ENCODE results near the gene SYS1.

Gene SYS1

DNA sequence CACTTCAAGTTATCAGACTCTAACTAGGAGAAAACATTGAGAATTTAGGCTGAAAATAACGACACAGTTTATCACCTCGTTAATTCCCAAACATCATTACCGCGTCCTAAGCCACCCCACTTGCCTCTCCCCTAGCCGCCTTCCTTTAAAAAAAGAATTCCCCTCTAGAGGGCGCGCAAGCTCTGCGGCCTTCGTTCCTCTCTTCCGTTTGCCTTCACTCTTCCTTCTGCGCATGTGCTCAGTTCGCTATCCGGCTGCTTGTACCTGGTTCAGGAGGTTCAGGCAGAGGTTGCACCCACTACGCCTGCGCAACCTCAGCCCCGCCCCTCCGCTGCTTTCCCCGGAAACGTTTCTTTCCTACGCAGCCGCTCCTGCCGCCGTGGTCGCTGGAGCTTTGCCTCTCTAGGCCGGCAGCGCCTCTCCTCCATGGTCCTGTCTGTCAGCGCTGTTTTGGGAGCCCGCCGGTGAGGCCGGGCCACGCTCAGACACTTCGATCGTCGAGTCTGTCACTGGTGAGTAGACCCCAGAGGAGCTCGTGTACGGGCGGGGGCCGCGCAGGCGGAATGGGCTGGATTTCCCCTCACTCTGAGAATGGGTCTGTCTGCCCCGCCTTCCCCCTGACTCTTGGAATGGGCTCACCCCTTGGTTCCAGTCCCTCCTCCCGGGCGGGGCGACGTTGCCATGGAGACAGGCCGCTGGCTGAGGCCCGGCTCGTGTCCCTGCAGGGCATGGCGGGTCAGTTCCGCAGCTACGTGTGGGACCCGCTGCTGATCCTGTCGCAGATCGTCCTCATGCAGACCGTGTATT, at the start of gene SYS1:
TSS of gene SYS1 (plus strand) at position 353 of the 807 bp plus-strand sequence. CDS start at position 729, 376 bp downstream.
- DNase-seq (ENCODE audit: low read depth): peak; percentile 99

DNA sequence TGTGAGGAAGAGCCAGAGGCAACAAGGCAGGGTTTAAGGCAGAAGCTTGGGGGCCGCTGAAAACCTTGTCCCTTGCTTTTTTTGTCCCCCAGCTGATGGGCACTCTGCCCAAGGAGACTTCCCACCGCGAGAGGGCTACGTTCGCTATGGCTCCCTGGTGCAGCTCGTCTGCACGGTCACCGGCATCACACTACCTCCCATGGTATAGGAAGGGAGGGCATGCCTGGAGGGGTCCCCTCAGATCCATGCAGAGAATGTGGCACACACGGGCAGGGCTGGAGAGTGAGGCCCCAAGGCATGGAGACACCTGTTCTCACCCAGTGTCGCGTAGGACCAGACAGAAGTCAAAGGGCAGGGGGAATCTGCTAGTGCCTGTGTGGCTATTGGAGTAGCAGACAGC, 49.0 kb upstream of the SYS1 start:
- no peak for DNase-seq (ENCODE audit: low read depth)

DNA sequence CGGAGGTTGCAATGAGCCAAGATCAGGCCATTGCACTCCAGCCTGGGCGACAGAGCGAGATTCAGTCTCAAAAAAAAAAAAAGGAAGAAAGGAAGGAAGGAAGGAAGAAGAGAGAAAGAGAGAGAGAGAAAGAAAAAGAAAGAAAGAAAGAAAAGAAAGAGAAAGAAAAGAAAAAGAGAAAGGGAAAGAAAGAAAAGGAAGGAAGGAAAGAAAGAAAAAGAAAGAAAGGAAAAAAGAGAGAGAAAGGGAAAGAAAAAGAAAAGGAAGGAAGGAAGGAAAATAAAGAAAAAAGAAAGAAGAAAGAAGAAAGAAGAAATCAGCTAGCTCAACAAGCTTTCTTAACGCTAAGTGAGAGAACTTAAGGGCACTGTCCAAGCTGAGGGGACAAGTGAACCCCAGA, 47.3 kb upstream of the SYS1 start:
- no peak for DNase-seq (ENCODE audit: low read depth)

DNA sequence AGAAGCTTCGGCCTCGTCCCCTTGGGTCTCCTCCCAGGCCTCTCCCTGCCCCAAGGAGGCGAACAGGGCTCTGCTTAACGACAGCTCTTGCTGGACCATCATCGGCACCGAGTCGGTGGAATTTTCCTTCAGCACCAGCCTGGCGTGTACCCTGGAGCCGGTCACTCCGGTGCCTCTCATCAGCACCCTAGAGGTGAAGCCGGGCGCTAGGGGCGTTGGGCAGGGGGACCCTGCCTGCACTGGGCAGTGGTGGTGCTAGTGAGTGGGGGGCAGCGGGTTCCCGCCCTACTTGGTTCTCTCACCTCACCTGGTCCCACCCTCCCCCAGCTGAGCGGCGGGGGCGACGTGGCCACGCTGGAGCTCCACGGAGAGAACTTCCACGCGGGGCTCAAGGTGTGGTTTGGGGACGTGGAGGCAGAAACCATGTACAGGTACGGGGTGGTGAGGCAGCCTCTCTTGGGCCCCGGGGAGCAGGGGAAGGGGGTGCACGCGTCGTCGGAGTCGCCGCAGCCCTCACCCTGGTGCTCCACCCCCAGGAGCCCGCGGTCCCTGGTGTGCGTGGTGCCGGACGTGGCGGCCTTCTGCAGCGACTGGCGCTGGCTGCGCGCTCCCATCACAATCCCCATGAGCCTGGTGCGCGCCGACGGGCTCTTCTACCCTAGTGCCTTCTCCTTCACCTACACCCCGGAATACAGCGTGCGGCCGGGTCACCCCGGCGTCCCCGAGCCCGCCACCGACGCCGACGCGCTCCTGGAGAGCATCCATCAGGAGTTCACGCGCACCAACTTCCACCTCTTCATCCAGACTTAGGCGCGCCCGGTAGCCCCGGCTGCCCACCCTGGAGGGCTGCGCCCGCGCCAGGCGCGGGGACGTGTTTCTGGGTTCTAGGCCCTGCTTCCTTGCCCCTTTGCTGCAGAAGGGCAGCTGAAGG, 46.5 kb upstream of the SYS1 start:
- DNase-seq (ENCODE audit: low read depth): no peak

DNA sequence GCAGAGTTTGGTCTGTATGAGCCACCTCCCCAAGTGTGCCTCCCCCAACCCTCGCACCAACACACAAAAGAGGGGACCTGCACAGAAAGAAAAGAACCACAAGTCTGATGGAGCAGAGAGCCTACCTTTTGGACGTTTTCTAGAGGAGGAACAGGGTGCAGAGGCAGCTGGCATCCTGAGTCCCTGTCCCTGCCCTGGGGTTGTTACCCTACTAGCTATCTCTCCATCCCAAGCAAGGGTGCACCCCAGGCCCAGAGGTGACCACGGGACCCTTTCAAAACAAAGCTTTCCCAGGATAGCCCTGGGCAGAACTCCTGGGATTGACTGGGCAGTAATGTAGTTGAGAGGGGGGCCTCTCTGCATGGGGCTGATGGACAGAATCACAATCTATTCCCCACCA, 45.1 kb upstream of the SYS1 start:
- DNase-seq (ENCODE audit: low read depth): no peak

DNA sequence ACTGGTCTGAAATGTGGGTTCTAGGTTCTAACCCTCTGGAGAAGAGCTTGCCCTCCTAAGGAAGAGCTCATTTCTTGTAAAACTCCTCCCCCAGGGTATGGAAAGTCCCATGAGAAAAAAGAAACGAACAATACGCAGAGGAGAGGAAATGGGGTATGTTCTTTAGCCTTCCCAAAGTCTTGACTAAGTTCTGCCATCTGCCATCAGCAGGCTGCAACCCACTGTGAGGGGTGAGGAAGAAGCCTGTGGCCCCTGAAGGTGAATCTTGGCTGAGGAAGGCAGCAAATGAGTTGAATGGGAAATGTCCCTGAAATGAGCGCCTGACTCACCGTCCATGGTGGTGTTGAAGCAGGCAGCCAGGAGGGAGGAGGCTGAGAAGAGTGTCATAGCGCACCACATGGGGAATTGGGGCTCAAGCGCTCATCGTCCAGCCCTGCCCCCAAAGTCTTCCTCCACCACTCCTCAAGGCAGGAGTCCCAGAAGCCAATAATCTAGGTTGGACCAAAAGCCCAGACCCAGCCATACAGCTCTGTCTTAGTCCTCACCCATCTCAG, 44.5 kb upstream of the SYS1 start:
- DNase-seq (ENCODE audit: low read depth): no peak

DNA sequence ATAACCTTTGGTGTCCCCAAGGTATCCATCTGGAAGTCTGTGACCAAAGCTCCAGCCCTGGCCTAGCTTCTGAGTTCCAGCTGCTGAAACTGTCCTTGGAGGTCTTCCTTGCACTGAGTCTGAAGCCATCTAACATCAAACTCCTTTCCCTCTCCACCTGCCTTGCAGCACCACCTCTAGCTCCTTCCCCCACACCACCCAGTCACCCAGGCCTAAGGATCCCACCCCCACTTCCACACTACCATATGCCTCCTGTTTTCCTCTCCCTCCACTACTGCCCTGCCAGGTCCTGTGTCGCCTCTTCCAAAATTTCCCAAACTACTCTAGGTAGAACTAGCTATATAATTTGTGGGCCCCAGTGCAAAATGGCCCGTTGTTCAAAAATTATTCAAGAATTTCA, 44.0 kb upstream of the SYS1 start:
- no peak for DNase-seq (ENCODE audit: low read depth)

DNA sequence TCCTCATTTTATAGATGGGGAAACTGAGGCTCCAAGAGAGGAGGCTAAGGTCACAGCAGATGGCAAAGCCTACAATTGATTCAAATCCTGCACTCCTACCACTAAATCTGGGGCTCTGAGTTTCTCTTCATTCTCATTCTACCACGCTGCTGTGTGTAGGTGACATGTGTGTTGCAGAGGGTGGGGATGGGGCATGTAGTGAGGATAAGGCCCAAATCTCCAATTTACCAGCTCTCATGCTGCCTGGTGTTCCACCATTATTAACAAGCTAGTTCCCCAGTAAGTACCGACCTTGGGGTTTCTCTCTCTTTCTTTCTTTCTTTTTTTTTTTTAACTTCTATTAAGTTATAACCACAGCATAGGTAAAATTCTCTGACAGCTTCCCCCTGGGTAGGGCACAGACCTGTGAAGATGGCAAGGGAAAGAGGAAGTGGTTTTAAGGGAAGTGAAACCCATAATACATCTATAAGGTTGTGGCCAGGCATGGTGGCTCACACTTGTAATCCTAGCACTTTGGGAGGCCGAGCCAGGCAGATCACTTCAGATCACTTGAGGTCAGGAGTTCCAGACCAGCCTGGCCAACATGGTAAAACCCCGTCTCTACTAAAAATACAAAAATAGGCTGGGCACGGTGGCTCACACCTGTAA, 41.9 kb upstream of the SYS1 start:
- DNase-seq (ENCODE audit: low read depth): no peak

DNA sequence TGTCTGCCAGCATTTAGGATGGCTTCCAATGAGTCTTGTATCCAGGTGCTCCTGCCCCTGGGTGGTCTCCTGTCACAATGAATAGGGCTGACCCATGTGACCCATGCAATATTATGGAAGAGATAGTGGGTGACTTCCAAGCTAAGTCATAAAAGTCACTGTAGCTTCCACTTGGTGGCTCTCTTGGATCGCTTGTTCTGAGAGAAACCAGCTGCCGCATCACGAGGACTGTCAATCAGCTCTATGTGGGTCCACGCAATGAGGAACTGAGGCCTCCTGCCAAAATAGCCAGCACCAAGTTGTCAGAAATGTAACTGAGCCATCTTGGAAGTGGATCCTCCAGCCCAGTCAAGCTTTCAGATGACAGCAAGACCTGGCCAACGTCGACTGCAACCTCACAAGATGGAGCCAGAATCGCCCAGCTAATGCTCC, 40.0 kb upstream of the SYS1 start:
- no peak for DNase-seq (ENCODE audit: low read depth)

DNA sequence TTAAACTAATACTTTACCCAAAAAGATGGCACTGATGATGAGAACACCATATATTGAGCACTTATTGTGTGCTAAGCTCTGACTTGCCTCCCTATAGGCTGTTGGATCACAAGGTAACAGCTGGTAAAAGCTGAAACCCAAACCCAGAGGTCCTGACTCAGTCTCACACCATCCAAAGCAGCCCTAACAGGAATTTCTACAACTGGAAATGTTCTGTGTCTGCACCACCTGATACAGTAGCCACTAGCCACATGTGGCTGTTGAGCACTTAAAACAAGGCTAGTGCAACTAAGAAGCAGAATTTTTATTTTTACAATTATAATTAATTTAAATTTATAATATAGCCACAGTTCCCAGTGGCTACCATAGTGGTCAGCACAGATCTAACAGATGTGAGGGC, 39.2 kb upstream of the SYS1 start:
- DNase-seq (ENCODE audit: low read depth): no peak

DNA sequence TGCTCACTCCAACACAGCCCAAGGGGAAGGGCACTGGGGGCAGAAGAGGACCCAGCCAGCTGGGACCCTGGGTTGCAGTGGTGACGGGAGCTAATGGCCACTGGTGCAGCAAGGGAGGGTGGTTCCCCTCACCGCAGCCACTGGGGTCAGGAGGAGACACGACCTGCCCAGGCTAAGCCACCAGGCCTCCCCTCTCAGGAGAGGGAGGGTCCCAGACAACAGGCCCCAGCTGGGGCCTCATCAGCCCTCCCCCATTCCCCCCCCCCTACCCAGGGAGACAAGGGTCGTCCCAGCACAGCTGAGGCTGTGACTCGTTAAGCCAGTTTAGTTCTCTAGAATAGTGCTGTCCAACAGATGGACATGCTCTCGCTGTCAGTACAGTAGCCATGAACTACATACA, 37.6 kb upstream of the SYS1 start:
- no peak for DNase-seq (ENCODE audit: low read depth)

DNA sequence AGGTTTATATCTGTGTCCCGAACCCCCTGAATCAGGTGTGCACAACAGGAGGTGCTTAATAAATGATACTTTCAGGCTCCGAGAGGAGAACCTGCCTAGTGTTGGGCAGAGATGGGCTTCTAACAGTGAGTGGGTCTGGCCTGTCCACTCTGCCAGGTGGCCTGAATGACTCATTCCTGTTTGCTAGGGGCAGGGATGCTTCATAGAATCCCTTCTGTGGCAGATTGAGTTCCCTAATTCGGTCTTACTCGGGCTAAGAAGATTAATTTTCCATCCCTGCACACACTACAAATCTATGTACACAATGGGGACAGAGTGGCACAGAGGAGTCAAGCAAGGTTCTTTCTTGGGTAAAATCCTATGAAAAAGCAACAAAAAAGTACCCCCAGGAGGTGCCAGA, 34.5 kb upstream of the SYS1 start:
- no peak for DNase-seq (ENCODE audit: low read depth)

DNA sequence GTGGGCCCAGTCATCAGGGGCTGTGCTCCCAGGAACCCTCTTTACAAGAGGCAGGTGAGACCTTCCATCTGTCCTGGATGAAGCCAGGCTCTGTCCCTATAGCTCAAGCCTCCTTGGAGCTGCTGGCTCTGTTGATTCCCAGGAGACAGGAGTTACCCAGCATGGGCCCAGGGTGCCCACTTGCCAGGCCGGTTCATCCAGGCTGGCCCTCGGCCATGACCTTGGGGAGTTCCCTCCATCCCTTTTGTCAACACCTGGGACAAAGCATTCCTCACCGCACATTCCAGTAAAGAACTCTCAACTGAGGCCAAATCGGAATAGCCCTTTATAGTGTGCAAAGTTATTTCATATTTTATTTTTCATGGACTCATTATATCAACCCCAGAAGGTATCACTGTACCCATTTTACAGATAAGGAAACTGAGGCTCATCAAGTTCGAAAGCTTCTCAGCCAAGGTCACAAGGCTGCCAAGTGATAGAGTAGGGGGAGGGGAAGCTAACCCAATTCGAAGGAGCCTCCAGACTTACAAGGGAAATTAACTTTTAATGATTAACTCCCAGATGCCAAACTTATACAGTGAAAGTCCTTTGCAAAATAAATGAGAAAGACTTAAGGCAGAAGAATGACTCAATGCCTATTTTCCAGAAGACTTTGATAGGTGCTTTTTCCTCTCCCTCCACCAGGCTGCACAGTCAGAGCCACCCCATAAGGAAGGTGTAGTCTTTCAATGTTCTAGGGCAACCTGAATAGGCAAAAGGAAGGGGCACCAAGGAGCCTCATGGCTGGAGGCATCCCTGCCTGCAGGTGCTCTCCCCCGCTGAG, 33.2 kb upstream of the SYS1 start:
- no peak for DNase-seq (ENCODE audit: low read depth)

DNA sequence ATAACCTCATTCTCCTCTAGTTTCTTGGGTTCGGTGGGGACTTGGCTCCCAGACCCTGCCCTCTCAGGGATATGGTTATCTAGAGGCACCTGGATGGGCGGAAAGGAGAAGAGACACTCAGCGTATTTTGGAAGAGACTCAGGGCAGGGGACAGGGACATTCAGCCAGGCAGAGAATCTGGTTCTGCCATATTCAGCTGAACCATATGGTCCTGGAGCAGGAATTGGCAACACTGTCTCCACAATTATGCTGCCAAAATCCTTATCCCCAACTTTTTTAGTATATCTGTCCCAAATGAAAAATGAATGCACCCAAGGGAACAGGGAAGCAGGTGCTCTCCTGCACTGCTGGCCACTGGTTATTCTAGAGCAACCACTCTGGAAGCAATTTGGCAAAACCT, 32.5 kb upstream of the SYS1 start:
- DNase-seq (ENCODE audit: low read depth): no peak

DNA sequence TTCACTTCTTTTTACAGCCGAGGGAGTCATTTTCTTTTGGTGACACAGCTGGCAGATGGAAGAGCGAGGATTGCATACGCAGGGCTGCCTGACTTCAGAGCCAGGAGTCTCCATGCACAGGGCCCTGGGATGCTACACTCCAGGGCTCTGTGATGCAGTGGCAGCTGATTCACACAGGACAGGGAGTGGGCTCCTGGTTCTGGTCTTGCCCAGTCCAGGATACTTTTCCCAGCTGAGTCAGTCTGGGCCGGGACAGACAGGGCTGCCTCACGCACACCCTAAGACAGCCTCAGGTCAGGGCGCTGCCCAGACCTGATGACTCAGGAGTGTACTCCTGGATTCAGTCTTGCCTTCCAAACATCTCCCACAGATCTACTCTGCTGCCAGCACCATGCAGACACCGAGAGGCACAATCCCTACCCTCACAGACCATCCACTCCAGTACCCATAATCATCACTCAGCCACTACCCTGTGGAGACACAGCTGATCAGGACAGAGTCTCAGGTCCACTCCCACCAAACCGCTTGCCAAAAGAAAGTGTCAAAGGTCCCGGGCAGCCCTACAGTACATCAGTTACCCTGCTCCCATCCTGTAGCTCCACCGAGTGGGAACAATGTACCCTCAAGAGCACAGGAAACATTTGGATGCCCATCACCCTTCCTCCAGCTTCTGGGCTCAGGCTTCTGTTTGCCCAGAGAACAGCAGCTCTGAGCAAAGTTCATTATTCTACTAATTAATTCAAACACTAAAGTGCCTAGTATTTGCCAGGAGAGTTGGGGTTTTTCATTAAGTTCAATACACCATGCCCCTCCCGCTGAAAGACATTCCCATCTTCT, 26.2 kb upstream of the SYS1 start:
- peak; percentile 91 for DNase-seq (ENCODE audit: low read depth)

DNA sequence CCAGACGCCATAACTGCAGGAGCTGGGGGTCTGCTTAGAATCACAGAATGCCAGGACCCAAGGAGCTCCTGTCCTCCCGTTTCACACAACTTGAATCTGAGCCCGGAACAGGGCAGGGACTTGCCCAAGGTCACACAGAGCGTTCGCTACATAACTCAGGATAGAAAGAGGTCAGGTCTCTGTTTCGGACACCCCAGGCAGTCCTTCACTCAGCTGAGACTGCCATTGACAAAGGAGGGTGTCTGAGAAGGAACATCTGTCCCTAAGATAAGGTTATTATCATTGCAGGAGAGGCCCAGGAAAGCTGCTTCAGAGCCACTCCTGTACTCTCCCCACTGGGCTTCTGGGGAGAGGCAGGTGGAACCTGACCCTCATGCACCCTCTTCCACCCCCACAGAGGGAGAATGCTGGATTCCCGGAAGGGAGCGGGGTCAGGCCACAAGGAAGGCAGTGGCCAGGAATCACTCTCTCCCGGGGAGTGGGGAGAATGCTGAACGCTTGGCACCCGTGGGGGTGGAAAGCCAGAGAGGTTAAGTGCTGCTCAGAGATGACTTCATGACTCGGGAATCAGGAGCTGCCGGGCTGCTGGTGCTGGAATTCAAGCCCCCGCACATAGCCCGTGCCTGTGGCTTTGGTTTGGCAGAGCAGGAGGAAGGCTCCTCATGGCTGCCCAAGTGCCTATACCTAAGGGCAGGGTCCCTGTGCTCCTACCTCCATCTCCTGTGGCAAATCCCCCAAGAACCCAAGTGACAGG, 25.4 kb upstream of the SYS1 start:
- DNase-seq (ENCODE audit: low read depth): peak; percentile 89

DNA sequence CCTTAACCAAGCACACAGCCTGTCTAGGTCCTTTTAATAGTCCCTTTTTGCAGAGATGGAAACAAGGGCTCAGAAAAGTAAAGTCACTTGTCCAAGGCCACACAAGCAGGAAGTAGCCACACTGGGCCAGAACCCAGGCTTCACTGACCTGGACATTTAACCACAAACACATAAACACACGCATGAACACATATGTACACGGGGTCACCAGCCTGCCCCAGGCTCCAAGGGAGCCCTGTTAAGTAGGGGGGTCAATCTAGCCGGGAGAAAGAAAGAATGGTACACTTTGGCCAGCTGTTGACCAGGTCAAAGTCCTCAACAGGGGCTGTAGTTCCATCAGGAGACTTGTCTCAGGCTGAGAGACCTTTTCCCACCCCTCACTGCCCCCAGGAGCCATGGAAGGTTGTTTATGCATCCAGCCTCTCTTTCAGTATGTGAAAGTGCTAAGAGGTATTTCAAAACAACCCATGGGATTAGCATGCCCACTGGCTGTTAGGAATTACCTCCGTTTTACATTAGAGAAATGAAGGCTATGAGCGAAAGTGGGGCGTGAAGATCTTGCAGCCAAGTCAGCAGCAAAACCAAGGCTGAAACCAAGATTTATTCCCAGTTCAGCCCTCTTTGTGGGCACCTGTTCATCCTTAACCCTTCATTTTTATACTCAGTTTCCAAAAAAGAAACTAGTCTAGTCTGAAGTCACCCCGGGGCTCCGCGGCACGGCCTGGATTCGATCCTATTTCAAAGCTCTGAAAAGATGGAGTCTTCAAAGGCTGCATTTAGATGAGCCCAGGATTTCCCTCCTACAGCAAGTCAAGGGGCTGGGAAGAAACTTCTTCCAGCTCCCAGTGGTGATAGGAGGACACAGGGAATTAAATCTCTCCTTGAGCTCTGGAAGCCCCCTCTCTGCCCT, 24.6 kb upstream of the SYS1 start:
- no peak for DNase-seq (ENCODE audit: low read depth)

DNA sequence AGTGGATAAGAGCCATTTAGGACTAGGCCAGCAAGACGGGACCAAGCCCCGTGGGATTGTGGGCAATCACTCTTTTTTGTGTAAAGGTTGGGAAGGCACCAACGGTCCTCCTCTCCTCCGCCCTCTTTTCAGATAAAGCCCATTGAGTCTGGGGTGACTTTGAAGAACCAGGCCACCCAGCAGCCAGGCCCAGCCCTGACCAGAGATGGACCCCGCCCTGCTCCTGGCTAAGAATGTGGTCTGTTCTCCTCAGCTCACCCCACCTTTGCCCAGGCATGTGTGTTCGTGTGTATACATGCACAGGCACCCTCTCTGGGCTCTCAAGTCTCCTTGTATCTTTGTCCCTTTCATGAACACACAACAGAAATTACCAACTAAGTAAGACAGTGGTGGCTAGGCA, 23.9 kb upstream of the SYS1 start:
- DNase-seq (ENCODE audit: low read depth): no peak

DNA sequence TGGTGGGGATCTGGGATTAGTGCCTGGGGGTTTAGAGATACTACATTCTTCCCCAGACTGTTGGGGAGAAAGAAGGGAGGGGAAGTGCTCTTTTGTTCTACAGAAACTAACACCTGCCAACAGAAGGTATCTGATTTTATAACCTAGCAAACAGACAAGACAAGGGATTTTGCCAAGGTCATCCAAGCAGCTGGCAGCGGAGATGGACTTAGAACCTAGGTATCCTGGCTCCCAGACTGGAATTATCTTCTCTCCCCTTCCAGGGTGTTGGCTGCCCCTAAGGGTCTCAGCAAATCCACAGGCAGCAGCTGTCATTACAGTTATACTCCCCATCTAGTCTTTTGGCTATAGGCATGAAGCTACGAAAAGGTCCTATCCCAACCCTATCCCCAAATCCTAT, 23.2 kb upstream of the SYS1 start:
- no peak for DNase-seq (ENCODE audit: low read depth)
